ENCODE results near the gene IVNS1ABP.

IVNS1ABP gene

DNA sequence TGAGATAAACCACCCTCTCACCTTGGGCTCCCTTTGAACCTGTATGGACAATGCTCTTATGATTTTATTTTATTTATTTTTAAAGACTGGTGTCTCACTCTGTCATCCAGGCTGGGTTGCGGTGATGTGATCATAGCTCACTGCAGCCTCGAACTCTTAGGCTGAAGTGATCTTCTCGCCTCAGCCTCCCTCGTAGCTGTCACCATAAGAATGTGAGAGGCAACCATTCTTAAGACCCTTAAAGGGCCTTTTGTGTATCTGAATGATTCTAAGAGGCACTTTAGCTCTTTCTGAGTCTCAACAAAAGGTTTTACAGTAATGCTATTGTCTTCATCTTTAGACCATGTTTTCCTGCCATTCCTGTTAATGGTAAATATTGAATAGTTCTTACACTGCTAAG lies 67.0 kb downstream of the IVNS1ABP start:
- DNase-seq, result no peak

DNA sequence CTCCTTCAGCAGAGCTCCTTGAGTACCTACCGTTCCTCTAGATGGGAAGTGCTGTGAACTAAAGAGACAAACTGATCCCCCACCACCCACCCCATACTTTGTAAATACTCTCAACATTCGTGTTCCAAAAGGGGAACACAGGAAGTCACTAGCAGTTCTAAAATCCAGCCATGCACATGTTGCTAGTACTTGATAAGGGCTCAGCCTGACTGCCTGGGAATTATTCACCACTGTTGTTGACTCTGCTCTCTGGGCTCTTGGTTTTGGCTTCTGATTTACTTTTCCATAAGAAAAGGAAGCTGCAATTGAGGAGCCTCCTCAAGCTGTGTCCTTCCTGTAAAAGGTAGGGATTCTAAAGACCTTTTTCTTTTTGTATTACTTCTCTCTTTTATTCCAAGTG lies 67.5 kb downstream of the IVNS1ABP start:
- no peak for DNase-seq
